Tibial nerve (tissue), 4 donors: ENCODE measurements around the gene PADI3.

Experiments used
- CTCF ChIP-seq, 5 experiments: fragments of 200-600 bp in 3 of 5; fragments of 450-650 bp in 2 of 5; sonication (generic) in 3 of 5; IDR thresholded peaks; one replicate each; pipeline ENCODE4 v1.5.1; 2016 to 2019; ENCODE audit warnings: antibody characterized with exemption in 5 of 5, mild to moderate bottlenecking in 3 of 5, moderate library complexity in 2 of 5
- EP300 ChIP-seq, 2 donors: sonication (generic); formaldehyde crosslinking; IDR thresholded peaks; one replicate each; pipeline ENCODE4 v1.6.1; 2017; ENCODE audit warnings: antibody characterized with exemption in 2 of 2, mild to moderate bottlenecking in 1 of 2
- POLR2A ChIP-seq, 2 donors: fragments of 450-650 bp; IDR thresholded peaks; one replicate each; pipeline ENCODE4 v1.6.1; 2017; ENCODE audit warnings: antibody characterized with exemption in 2 of 2, mild to moderate bottlenecking in 2 of 2, moderate library complexity in 2 of 2

- TF ChIP-seq POLR2A (IDR thresholded peaks at IDR 0.05) = no peak
- no peak for TF ChIP-seq CTCF (IDR thresholded peaks at IDR 0.05)
- no peak for TF ChIP-seq EP300 (IDR thresholded peaks at IDR 0.05)
Measured at GRCh38 chr1:17234405-17234804, 14.5 kb upstream of the PADI3 start.
